Heart left ventricle (tissue), 16 donors: Measurements from ENCODE around the gene MGLL. TPM values are rescaled to one million over a fixed set of nuclear protein-coding genes. Genes with fewer than 3 reads are reported as not detected.
A peak's percentile ranks its signal among the peaks of the same experiment; 100 is the strongest.

ENCODE experiments used
- ATAC-seq, 4 donors: fragments of 200-7000 bp; cut with Tn5 transposase; one replicate each; pipeline ENCODE4 v1.9.1; 2020 to 2022; ENCODE audit warnings: moderate library complexity in 4 of 4, mild to moderate bottlenecking in 3 of 4, moderate number of reproducible peaks in 1 of 4
- DNase-seq, 5 donors: peaks; one replicate each; pipeline ENCODE4 v3.0.0-alpha.2; 2020
- H3K27ac ChIP-seq, 12 donors: fragments of 200-600 bp; sonication (generic) in 4 of 12; one replicate each; pipeline versions ENCODE4 v1.5.0 to v1.8.0; 2016 to 2022; ENCODE audit warnings: mild to moderate bottlenecking in 2 of 12
- H3K27me3 ChIP-seq, 9 donors: fragments of 200-600 bp; sonication (generic) in 2 of 9; one replicate each; pipeline versions ENCODE4 v1.5.1 to v1.8.0; 2016 to 2022; ENCODE audit warnings: mild to moderate bottlenecking in 3 of 9
- H3K36me3 ChIP-seq, 9 donors: fragments of 200-600 bp; sonication (generic) in 2 of 9; one replicate each; pipeline versions ENCODE4 v1.5.0 to v1.8.0; 2018 to 2022; ENCODE audit warnings: mild to moderate bottlenecking in 2 of 9
- H3K4me1 ChIP-seq, 12 donors: fragments of 200-600 bp; sonication (generic) in 4 of 12; one replicate each; pipeline versions ENCODE4 v1.5.0 to v1.8.0; 2016 to 2022; ENCODE audit warnings: mild to moderate bottlenecking in 3 of 12
- H3K4me3 ChIP-seq, 12 donors: fragments of 200-600 bp; sonication (generic) in 4 of 12; one replicate each; pipeline versions ENCODE4 v1.5.0 to v1.8.0; 2017 to 2022; ENCODE audit warnings: mild to moderate bottlenecking in 9 of 12, moderate library complexity in 4 of 12
- H3K9me3 ChIP-seq, 12 donors: fragments of 200-600 bp; sonication (generic) in 4 of 12; one replicate each; pipeline versions ENCODE4 v1.5.0 to v1.8.0; 2016 to 2022; ENCODE audit warnings: mild to moderate bottlenecking in 1 of 12
- POLR2A ChIP-seq, 2 donors: fragments of 450-650 bp; IDR thresholded peaks; one replicate each; pipeline ENCODE4 v1.6.1; 2017; ENCODE audit warnings: antibody characterized with exemption in 2 of 2, mild to moderate bottlenecking in 2 of 2, moderate library complexity in 2 of 2
- WGBS, 4 donors: extraction: QIAGEN DNeasy Blood & Tissue Kit in 2 of 4; methylation state at CpG; one replicate each; pipeline versions ENCODE4 v1.1.5 to v1.1.7; 2013 to 2018; 5-methylcytosine and 5-hydroxymethylcytosine counted together
- intact Hi-C, 10 donors: fragments of 100-400 bp; cut with DNase I; formaldehyde crosslinking; loops; one replicate each; pipeline versions ENCODE4 v1.11.1 to v1.14.2; 2022
- polyA plus RNA-seq, 2 donors: library from polyadenylated mRNA; stranded (reverse); fragments of 200-250 nt; gene quantifications; one replicate each; pipeline ENCODE4 v1.2.3, GENCODE V29; 2013
- total RNA-seq, 9 donors: library from RNA; depleted of rRNA in 2 of 9; stranded (reverse); fragments of >200 nt in 2 of 9; fragmentation: NEBNext Ultra II Directional in 3 of 9; extraction: Animal tissue kit (Norgen Biotek cat#: 25700) in 3 of 9; gene quantifications; one replicate each; pipeline versions ENCODE4 v1.1.0 to v1.2.4, GENCODE V29; 2016 to 2023
- TF ChIP-seq, protein P1 (sequence below), 12 donors: fragments of 200-600 bp; sonication (generic) in 4 of 12; IDR thresholded peaks; one replicate each; pipeline versions ENCODE4 v1.5.0 to v1.8.0; 2018 to 2022; ENCODE audit warnings: antibody characterized with exemption in 12 of 12, mild to moderate bottlenecking in 5 of 12
- donor health status: ischemic (EF 13 %, LVEDD 7.1; RV severe dilation, severe dysfunction).
- donor health status: healthy with polysubstance abuse.
- donor health status: DM: no; HTN: yes; CAD: no.
- donor health status: DM: no; HTN: no; CAD: no.
- donor health status: ischemic (EF 25% LVEDD 6.9; RV normal size, moderate dysfunction).
- donor health status: ischemic (EF 25% LVEDD 5.7; RV mildly dilated, moderate dysfunction).
- donor health status: healthy.
- donor health status: DM: yes; HTN: yes; CAD: no.
- donor health status: ischemic (EF 35%, LVEDD 5.7; RV mildly dilated, moderate dysfunction).
- donor health status: nonischemic (EF 11% LVEDD 7.7; RV severe dilation, severe dysfunction).
- donor health status: DM: yes; HTN: yes; CAD: no.
- donor health status: PGD.
- donor health status: ischemic (EF 29% LVEDD 5.4; RV normal size, mild dysfunction).
- donor health status: nonischemic (EF 23%, LVEDD 6.1; RV moderate dilation, normal function).

Gene MGLL
- total and polyA plus RNA-seq, 11 donors: 38.5 to 119 (median 78.9) TPM

DNA sequence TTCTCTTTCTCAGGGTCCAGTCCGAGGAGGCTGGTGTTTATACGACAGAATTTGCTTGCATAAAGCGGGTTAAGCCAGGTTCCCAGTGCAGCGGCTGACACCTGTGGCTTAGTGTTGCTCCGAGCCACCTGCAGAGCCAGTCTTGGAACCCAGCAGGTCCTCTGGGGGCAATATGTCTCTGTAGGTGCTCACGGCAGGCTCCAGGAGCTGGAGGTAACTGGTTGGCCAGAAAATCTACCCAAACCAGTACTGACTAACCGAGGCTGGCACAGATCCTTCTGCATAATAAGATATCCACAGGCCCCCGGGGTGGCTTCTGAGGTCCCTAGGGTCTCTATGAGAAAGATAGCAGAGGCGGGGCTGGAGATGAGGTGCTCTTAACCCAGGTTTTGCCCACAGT is 3.2 kb downstream of the MGLL start:
- Histone ChIP-seq H3K36me3 (peaks cover 0 to 56% (median 30%) of the 10 kb centered on the region in 9 donors), H3K4me1 (peaks cover 10 to 83% (median 67%) of the 10 kb centered on the region in 12 donors), H3K4me3 (peak overlapping the region in 9 of 12 donors; percentile 27 to 95 (median 87))

DNA sequence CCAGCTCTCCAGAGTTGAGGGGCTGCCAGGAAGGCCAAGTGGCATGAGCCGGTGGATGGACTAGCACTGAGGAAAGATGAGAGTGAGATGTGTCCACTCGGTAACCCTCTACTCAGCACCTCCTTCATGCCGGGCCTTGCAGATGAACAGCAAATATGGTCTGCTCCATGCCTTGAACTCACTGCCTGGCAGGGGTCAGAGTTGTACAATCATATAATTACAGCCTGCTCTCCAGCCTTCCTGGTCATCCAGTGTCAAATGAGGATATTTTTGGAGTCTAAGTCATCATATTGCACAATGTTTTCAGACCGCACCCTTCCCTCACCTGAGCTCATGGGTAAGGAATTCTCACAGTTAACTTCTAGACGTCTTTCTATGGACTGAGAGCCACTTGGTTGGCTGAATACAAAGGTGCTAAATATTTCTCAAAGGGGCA is 4.9 kb downstream of the MGLL start:
- H3K27ac ChIP-seq: peak overlapping the region in 11 of 12 donors; percentile 17 to 97 (median 91)
- intact Hi-C loops: loop anchor here in 5 of 10 donors (5.0 to 10.0 kb wide), 4 partner anchors 35 to 73 kb away; no protein-coding TSS in a partner anchor
- peak overlapping the region in 5 of 12 donors; percentile 8 to 17 (median 14) for H3K4me3 ChIP-seq
- peaks cover 10 to 91% (median 73%) of the 10 kb centered on the region in 12 donors for H3K4me1 ChIP-seq
- no peaks in the 10 kb centered on the region for H3K27me3 ChIP-seq
- H3K9me3 ChIP-seq: no peaks in the 10 kb centered on the region
- DNase-seq: no peak
- TF ChIP-seq, protein P1, sequence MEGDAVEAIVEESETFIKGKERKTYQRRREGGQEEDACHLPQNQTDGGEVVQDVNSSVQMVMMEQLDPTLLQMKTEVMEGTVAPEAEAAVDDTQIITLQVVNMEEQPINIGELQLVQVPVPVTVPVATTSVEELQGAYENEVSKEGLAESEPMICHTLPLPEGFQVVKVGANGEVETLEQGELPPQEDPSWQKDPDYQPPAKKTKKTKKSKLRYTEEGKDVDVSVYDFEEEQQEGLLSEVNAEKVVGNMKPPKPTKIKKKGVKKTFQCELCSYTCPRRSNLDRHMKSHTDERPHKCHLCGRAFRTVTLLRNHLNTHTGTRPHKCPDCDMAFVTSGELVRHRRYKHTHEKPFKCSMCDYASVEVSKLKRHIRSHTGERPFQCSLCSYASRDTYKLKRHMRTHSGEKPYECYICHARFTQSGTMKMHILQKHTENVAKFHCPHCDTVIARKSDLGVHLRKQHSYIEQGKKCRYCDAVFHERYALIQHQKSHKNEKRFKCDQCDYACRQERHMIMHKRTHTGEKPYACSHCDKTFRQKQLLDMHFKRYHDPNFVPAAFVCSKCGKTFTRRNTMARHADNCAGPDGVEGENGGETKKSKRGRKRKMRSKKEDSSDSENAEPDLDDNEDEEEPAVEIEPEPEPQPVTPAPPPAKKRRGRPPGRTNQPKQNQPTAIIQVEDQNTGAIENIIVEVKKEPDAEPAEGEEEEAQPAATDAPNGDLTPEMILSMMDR (IDR thresholded peaks at IDR 0.05): no peak
- no peak for TF ChIP-seq POLR2A (IDR thresholded peaks at IDR 0.05)
- ATAC-seq: peak; percentile 9 to 66 (median 58)
- 28 to 42% (median 34%) methylated on average over 5 of the region's 5 CpGs for WGBS, 4 donors
- H3K36me3 ChIP-seq: peaks cover 0 to 73% (median 45%) of the 10 kb centered on the region in 9 donors

More for the DNA sequence above, 3.2 kb downstream of the MGLL start:
- Histone ChIP-seq H3K27ac (peak overlapping the region in 11 of 12 donors; percentile 31 to 97 (median 91)), H3K9me3 (no peaks in the 10 kb centered on the region), H3K27me3 (no peaks in the 10 kb centered on the region)
- TF ChIP-seq, protein P1 (IDR thresholded peaks at IDR 0.05): no peak
- TF ChIP-seq POLR2A (IDR thresholded peaks at IDR 0.05): no peak
- ATAC-seq (no peak), DNase-seq (peak in 1 of 5 donors; percentile 53)
- 64 to 77% (median 71%) methylated on average over 9 of the region's 9 CpGs for WGBS, 4 donors
- intact Hi-C loops: loop anchor here in 5 of 10 donors (5.0 to 10.0 kb wide), 4 partner anchors 37 to 74 kb away; no protein-coding TSS in a partner anchor

DNA sequence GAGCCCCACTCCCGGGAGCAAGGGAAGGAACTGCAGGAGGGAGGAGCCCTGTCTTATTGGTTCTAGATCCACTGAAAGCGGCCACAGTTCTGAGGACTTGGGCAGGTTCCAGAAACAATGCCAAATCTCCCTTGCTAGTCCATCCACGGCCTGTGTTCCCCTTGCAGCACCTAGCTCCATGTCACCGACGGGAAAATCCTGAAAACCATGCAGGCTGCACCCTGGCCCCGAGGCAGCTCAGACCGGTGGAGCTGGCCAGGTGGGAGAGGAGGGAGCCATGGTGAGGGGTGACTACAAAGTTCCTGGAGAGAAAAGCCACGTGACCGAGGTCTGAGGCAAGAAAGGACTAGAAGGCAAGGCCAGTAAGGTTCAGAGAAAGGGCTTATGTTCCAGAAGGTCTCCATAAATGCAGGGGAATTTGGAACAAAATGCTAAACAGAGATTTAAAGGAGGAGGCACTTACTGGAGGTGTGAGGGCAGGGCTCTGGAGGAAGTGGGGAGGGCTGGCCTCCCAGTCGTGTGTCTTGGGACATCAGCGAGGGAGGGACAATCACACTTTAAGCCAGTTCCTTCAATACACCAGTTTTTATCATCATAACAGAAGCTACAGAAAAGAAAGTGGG is 5.4 kb downstream of the MGLL start:
- peaks cover 0 to 78% (median 50%) of the 10 kb centered on the region in 9 donors for H3K36me3 ChIP-seq
- intact Hi-C loops: loop anchor here in 5 of 10 donors (5.0 to 10.0 kb wide), 4 partner anchors 35 to 72 kb away; no protein-coding TSS in a partner anchor
- 53 to 67% (median 56%) methylated on average over 9 to 11 of the region's 11 CpGs for WGBS, 4 donors
- H3K27me3 ChIP-seq: no peaks in the 10 kb centered on the region
- TF ChIP-seq, protein P1 (IDR thresholded peaks at IDR 0.05): no peak
- TF ChIP-seq POLR2A (IDR thresholded peaks at IDR 0.05): no peak
- peak overlapping the region; percentile 17 to 97 (median 91) for H3K27ac ChIP-seq
- peaks cover 10 to 91% (median 71%) of the 10 kb centered on the region in 12 donors for H3K4me1 ChIP-seq
- DNase-seq (peak in 1 of 5 donors; percentile 45), ATAC-seq (peak in 3 of 4 donors; percentile 14 to 36 (median 26))
- H3K4me3 ChIP-seq: peak overlapping the region in 4 of 12 donors; percentile 8 to 17 (median 13)
- H3K9me3 ChIP-seq: peaks cover 0 to 4% (median 0%) of the 10 kb centered on the region in 12 donors
